SK-N-MC (cell line): ENCODE data around the gene DPEP3.

ENCODE experiments used
- EZH2 ChIP-seq: fragments of 200-600 bp; sonication (generic); IDR thresholded peaks from one replicate; pipeline ENCODE4 v1.6.1; 2017; ENCODE audit warnings: antibody characterized with exemption
- FOXP2 ChIP-seq: optimal IDR thresholded peaks from 2 replicates; pipeline ENCODE3; 2011; ENCODE audit warnings: mild to moderate bottlenecking, moderate library complexity; ENCODE audit not compliant: insufficient read depth; ENCODE audit errors: extremely low read length, control extremely low read depth
- POLR2AphosphoS5 ChIP-seq: IDR thresholded peaks from 2 replicates; pipeline ENCODE4 v1.6.1; 2012; ENCODE audit warnings: mild to moderate bottlenecking, low read depth, low read length, borderline replicate concordance

DNA sequence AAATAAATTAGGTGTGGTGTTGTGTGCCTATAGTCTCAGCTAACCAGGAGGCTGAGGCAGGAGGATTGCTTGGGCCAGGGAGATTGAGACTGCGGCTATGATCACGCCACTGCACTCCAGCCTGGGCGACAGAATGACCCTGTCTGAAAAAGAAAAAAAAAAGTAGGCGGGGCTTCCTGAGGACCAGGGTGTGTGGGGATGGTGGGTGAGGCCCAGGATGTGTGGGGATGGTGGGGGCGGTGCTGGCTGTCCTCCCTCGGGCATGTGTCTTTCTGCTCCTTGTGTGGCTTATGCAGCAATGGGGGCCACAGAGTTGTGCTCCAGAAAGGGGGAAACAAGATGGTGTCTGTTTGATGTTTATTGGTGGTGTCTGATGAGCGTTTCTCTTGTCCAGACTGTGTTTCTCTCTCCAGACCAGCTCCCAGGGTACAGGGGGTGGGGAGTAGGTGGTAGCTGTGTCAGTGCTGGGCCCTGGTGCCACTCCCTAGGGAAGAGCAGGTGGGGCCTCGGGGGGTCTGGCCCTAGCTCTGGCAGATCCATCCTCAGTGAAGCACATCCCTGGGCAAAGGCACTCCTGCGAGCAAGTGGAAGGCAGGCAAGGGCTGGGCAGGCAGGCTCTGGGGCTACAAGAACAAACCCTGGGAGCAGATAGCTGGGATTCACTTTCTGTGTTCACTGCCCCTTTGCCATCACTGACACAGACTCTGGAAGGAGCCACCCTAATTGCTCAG is 38.7 kb downstream of the DPEP3 start:
- no peak for TF ChIP-seq EZH2
- TF ChIP-seq FOXP2 = no peak
- TF ChIP-seq POLR2AphosphoS5 = no peak
